NT2/D1 (cell line): Measurements from ENCODE around the gene RAB7B.

Experiments
- SUZ12 ChIP-seq: IDR thresholded peaks from 2 replicates; pipeline ENCODE4 v1.6.1; 2011; ENCODE audit not compliant: insufficient read length, insufficient read depth; ENCODE audit errors: extremely low read depth
- YY1 ChIP-seq: IDR thresholded peaks from 2 replicates; pipeline ENCODE4 v1.6.1; 2011; ENCODE audit not compliant: insufficient read length, insufficient read depth
- ZNF274 ChIP-seq: IDR thresholded peaks from 2 replicates; pipeline ENCODE4 v1.6.1; 2011; ENCODE audit warnings: mild to moderate bottlenecking, low read depth, low read length

- TF ChIP-seq ZNF274 (no peak), SUZ12 (no peak), YY1 (no peak)
These were observed 1.0 kb downstream of the RAB7B start for GRCh38 chr1:206002160-206002559.
